ENCODE results near the gene ACOT11. TPM values are rescaled to one million over a fixed set of nuclear protein-coding genes. Genes with fewer than 3 reads are reported as not detected.

ACOT11 gene
- total and polyA plus RNA-seq, 9 of the 15 experiments (the other 6 are each of a cell fraction or from before 2014, with no cell fraction given) = 0.04 to 1.2 (median 0.64) TPM; not detected in 2

DNA sequence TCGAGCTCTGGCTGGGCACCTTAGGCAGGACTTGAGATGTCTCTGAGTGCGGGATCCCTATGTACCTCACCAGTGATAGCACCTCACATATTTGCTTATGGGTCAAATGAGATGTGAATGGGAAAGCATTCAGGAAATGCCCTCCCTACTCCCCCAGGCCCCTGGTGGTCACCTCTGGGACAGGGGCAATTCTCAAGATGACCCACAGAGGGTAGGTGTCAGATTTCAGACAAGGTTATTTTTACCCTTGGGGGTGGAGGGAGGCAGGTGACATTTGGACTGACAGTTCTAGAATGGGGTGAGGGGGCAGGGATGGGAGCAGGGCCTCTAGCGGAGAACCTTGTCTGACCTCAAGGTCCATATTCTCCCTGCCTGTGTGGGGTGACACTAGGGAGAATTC, 27.1 kb downstream of the ACOT11 start (continued):
- TF ChIP-seq RAD21 (CRISPR knock-in tag; conservative IDR thresholded peaks at IDR 0.05 in 1 of 2, IDR thresholded peaks at IDR 0.05 in 1 of 2) (0 out of 4 replicates have a peak, but pooled peaks of 1 of the 2 experiments have one; percentile 6), TEAD4 (IDR thresholded peaks at IDR 0.05; ENCODE audit: low read length) (no peak), TEAD4 (CRISPR knock-in tag; IDR thresholded peaks at IDR 0.05; ENCODE audit: borderline replicate concordance) (no peak), KLF6 (CRISPR knock-in tag; IDR thresholded peaks at IDR 0.05; ENCODE audit: borderline replicate concordance) (no peak), NCOR1 (IDR thresholded peaks at IDR 0.05) (0 out of 2 replicates have a peak, but pooled peaks have one; percentile 15), NR2C1 (IDR thresholded peaks at IDR 0.05) (no peak), NR2C1 (tag; IDR thresholded peaks at IDR 0.05) (peak; percentile 18; the same call in 1 of the 2 replicates)
- TF ChIP-seq, protein P1, sequence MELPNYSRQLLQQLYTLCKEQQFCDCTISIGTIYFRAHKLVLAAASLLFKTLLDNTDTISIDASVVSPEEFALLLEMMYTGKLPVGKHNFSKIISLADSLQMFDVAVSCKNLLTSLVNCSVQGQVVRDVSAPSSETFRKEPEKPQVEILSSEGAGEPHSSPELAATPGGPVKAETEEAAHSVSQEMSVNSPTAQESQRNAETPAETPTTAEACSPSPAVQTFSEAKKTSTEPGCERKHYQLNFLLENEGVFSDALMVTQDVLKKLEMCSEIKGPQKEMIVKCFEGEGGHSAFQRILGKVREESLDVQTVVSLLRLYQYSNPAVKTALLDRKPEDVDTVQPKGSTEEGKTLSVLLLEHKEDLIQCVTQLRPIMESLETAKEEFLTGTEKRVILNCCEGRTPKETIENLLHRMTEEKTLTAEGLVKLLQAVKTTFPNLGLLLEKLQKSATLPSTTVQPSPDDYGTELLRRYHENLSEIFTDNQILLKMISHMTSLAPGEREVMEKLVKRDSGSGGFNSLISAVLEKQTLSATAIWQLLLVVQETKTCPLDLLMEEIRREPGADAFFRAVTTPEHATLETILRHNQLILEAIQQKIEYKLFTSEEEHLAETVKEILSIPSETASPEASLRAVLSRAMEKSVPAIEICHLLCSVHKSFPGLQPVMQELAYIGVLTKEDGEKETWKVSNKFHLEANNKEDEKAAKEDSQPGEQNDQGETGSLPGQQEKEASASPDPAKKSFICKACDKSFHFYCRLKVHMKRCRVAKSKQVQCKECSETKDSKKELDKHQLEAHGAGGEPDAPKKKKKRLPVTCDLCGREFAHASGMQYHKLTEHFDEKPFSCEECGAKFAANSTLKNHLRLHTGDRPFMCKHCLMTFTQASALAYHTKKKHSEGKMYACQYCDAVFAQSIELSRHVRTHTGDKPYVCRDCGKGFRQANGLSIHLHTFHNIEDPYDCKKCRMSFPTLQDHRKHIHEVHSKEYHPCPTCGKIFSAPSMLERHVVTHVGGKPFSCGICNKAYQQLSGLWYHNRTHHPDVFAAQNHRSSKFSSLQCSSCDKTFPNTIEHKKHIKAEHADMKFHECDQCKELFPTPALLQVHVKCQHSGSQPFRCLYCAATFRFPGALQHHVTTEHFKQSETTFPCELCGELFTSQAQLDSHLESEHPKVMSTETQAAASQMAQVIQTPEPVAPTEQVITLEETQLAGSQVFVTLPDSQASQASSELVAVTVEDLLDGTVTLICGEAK (IDR thresholded peaks at IDR 0.05) = no peak
- TF ChIP-seq, protein P1 (CRISPR knock-in tag; IDR thresholded peaks at IDR 0.05) = no peak
- TF ChIP-seq, protein P2, sequence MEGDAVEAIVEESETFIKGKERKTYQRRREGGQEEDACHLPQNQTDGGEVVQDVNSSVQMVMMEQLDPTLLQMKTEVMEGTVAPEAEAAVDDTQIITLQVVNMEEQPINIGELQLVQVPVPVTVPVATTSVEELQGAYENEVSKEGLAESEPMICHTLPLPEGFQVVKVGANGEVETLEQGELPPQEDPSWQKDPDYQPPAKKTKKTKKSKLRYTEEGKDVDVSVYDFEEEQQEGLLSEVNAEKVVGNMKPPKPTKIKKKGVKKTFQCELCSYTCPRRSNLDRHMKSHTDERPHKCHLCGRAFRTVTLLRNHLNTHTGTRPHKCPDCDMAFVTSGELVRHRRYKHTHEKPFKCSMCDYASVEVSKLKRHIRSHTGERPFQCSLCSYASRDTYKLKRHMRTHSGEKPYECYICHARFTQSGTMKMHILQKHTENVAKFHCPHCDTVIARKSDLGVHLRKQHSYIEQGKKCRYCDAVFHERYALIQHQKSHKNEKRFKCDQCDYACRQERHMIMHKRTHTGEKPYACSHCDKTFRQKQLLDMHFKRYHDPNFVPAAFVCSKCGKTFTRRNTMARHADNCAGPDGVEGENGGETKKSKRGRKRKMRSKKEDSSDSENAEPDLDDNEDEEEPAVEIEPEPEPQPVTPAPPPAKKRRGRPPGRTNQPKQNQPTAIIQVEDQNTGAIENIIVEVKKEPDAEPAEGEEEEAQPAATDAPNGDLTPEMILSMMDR (IDR thresholded peaks at IDR 0.05 in 2 of 3, conservative IDR thresholded peaks at IDR 0.05 in 1 of 3; ENCODE audit: insufficient read depth in 2 of 3, low read depth in 1 of 3, low read length in 3 of 3) = peak; percentile 42 to 83 (median 50); a peak in 4 of 6 replicates
